ENCODE data around the gene RRAS. TPM values are rescaled to one million over a fixed set of nuclear protein-coding genes. Genes with fewer than 3 reads are reported as not detected.
A peak's percentile ranks its signal among the peaks of the same experiment; 100 is the strongest.

Gene RRAS
- polyA plus RNA-seq, 12 donors, result 24.2 to 56.9 (median 28.4) TPM; not detected in 1

GRCh38 chr19:49599378-49600295, 40.3 kb downstream of the RRAS start:
- DNase-seq, result no peak

GRCh38 chr19:49597703-49597974, 42.3 kb downstream of the RRAS start:
- no peak for DNase-seq

GRCh38 chr19:49596954-49597702, 42.8 kb downstream of the RRAS start:
- no peak for DNase-seq

- DNase-seq, result no peak
These were observed 43.5 kb downstream of the RRAS start for GRCh38 chr19:49596407-49596806.

- no peak for DNase-seq
These were observed 44.0 kb downstream of the RRAS start for GRCh38 chr19:49595819-49596404.

GRCh38 chr19:49594993-49595818, 44.7 kb downstream of the RRAS start:
- DNase-seq, result no peak

- no peak for DNase-seq
These were observed 45.6 kb downstream of the RRAS start for GRCh38 chr19:49594157-49594992.

GRCh38 chr19:49593233-49594113, 46.5 kb downstream of the RRAS start:
- DNase-seq, result peak; percentile 90

GRCh38 chr19:49592486-49593232, 47.3 kb downstream of the RRAS start:
- DNase-seq, result no peak

- no peak for DNase-seq
These were observed 48.0 kb downstream of the RRAS start for GRCh38 chr19:49591731-49592485.

GRCh38 chr19:49590971-49591730, 48.8 kb downstream of the RRAS start, which contains the start of gene PRR12:
Gene PRR12 (plus strand): TSS chr19:49591182. CDS start chr19:49591655, 473 bp downstream.
- peak; percentile 67 for DNase-seq

- DNase-seq, result peak; percentile 90
These were observed 49.6 kb downstream of the RRAS start for GRCh38 chr19:49590071-49590970.

GRCh38 chr19:49589502-49589905, 50.4 kb downstream of the RRAS start:
- DNase-seq, result no peak

GRCh38 chr19:49588365-49589122, 51.4 kb downstream of the RRAS start:
- DNase-seq, result no peak

- DNase-seq, result no peak
These were observed 52.7 kb downstream of the RRAS start for GRCh38 chr19:49587227-49587626.

All from muscle of arm (tissue), 12 donors.